IMR-90 (cell line): Measurements from ENCODE around the gene PRKCA. TPM values are rescaled to one million over a fixed set of nuclear protein-coding genes. Genes with fewer than 3 reads are reported as not detected.

Source experiments
- ATAC-seq: fragments of 200-7000 bp; cut with Tn5 transposase; 2 replicates; pipeline ENCODE4 v1.9.1; 2020; ENCODE audit warnings: low read depth, mild to moderate bottlenecking, moderate library complexity
- BruUV-seq: library from RNA; stranded (reverse); fragments of 400-500 nt; replicated peaks from 2 replicates; lab custom pipeline; 2021; lab: Mats Ljungman, UMichigan
- CTCF ChIA-PET: fragments of 300-600 bp; formaldehyde crosslinking; extraction: SDS; loops from one replicate; lab custom pipeline; 2021; ENCODE audit warnings: antibody characterized with exemption; lab: Yijun Ruan, JAX
- POLR2A ChIA-PET: fragments of 300-600 bp; sonication (Branson Sonifier 250); formaldehyde crosslinking; loops from one replicate; lab custom pipeline; 2022; ENCODE audit warnings: antibody characterized with exemption; ENCODE audit not compliant: unreplicated experiment; lab: Charles Lee
- DNase-seq: peaks from one replicate; pipeline ENCODE4 v3.0.0; 2013
- H2AFZ ChIP-seq: replicated peaks from 2 replicates; pipeline ENCODE3; 2013; ENCODE audit warnings: low read length, mild to moderate bottlenecking; ENCODE audit not compliant: poor library complexity
- H2AK5ac ChIP-seq: 2 replicates; pipeline ENCODE4 v1.6.1; 2013; ENCODE audit warnings: low read depth, low read length, inconsistent platforms
- H2AK9ac ChIP-seq: replicated peaks from 2 replicates; pipeline ENCODE3; 2013; ENCODE audit warnings: mild to moderate bottlenecking, low read depth, low read length, moderate library complexity; ENCODE audit not compliant: poor library complexity
- H2BK120ac ChIP-seq: 2 replicates; pipeline ENCODE4 v1.6.1; 2013; ENCODE audit warnings: low read depth, low read length, inconsistent platforms
- H2BK15ac ChIP-seq: 3 replicates; pipeline ENCODE4 v1.6.1; 2013; ENCODE audit warnings: low read depth, low read length, inconsistent platforms
- H2BK20ac ChIP-seq: 2 replicates; pipeline ENCODE4 v1.6.1; 2013; ENCODE audit warnings: low read depth, mild to moderate bottlenecking, inconsistent platforms, low read length, moderate library complexity
- H2BK5ac ChIP-seq: 2 replicates; pipeline ENCODE4 v1.6.1; 2013; ENCODE audit warnings: mild to moderate bottlenecking, low read depth, low read length, inconsistent platforms; ENCODE audit not compliant: poor library complexity, severe bottlenecking
- H3K14ac ChIP-seq: replicated peaks from 2 replicates; pipeline ENCODE4 v1.6.1; 2013; ENCODE audit warnings: low read depth, low read length, inconsistent platforms
- H3K18ac ChIP-seq: 2 replicates; pipeline ENCODE4 v1.6.1; 2013; ENCODE audit warnings: low read depth, low read length, control low read depth
- H3K23ac ChIP-seq: 2 replicates; pipeline ENCODE4 v1.6.1; 2013; ENCODE audit warnings: low read depth, low read length, inconsistent platforms
- H3K27ac ChIP-seq: 2 replicates; pipeline ENCODE4 v1.5.1; 2013; ENCODE audit warnings: mild to moderate bottlenecking, control low read depth, low read length; ENCODE audit not compliant: insufficient read depth
- H3K27me3 ChIP-seq: 2 replicates; pipeline ENCODE4 v1.6.1; 2013; ENCODE audit warnings: low read length; ENCODE audit not compliant: control insufficient read depth, insufficient read depth
- H3K36me3 ChIP-seq: 2 replicates; pipeline ENCODE4 v1.6.1; 2013; ENCODE audit warnings: low read length, mixed read lengths; ENCODE audit not compliant: control insufficient read depth, insufficient read depth
- H3K4ac ChIP-seq: 2 replicates; pipeline ENCODE4 v1.6.1; 2013; ENCODE audit warnings: low read depth, low read length, inconsistent platforms
- H3K4me1 ChIP-seq: 2 replicates; pipeline ENCODE4 v1.6.1; 2013; ENCODE audit warnings: low read length, mixed read lengths; ENCODE audit not compliant: control insufficient read depth, insufficient read depth
- H3K4me2 ChIP-seq: 2 replicates; pipeline ENCODE4 v1.6.1; 2013; ENCODE audit warnings: low read depth, mild to moderate bottlenecking, control low read depth, low read length, moderate library complexity
- H3K4me3 ChIP-seq: 2 replicates; pipeline ENCODE4 v1.5.1; 2013; ENCODE audit warnings: low read depth, mild to moderate bottlenecking, control low read depth, low read length, moderate library complexity; ENCODE audit not compliant: insufficient read depth
- H3K56ac ChIP-seq: 2 replicates; pipeline ENCODE4 v1.6.1; 2013; ENCODE audit warnings: low read length, inconsistent platforms; ENCODE audit not compliant: insufficient read depth; ENCODE audit errors: extremely low read depth
- H3K79me1 ChIP-seq, 2 experiments: 2 replicates each; pipeline ENCODE4 v1.6.1; 2013; ENCODE audit warnings: low read length in 2 of 2, inconsistent platforms in 1 of 2, low read depth in 1 of 2
- H3K9ac ChIP-seq: 2 replicates; pipeline ENCODE4 v1.6.1; 2013; ENCODE audit warnings: low read depth, low read length, control low read depth
- H3K9me1 ChIP-seq: 2 replicates; pipeline ENCODE4 v1.6.1; 2013; ENCODE audit warnings: low read length, inconsistent platforms; ENCODE audit not compliant: insufficient read depth
- H3K9me3 ChIP-seq: 2 replicates; pipeline ENCODE4 v1.6.1; 2013; ENCODE audit warnings: low read length; ENCODE audit not compliant: control insufficient read depth, insufficient read depth
- H4K20me1 ChIP-seq: 2 replicates; pipeline ENCODE4 v1.6.1; 2013; ENCODE audit warnings: low read length, inconsistent platforms; ENCODE audit not compliant: insufficient read depth
- H4K5ac ChIP-seq: 2 replicates; pipeline ENCODE4 v1.6.1; 2013; ENCODE audit warnings: mild to moderate bottlenecking, low read depth, low read length, control low read depth
- H4K8ac ChIP-seq, 2 experiments: 2 replicates each; pipeline ENCODE4 v1.6.1; 2013; ENCODE audit warnings: low read depth in 2 of 2, low read length in 2 of 2, control low read depth in 1 of 2, inconsistent platforms in 1 of 2
- H4K91ac ChIP-seq: 2 replicates; pipeline ENCODE4 v1.6.1; 2013; ENCODE audit warnings: low read depth, low read length, inconsistent platforms; ENCODE audit not compliant: insufficient read depth
- BHLHE40 ChIP-seq: fragments of 150-350 bp; IDR thresholded peaks from 2 replicates; pipeline ENCODE4 v1.6.1; 2016; ENCODE audit warnings: mild to moderate bottlenecking, low read depth, low read length
- CEBPB ChIP-seq: IDR thresholded peaks from 2 replicates; pipeline ENCODE4 v1.6.1; 2012; ENCODE audit warnings: low read depth, low read length, improper control_type of control experiment
- CHD1 ChIP-seq: IDR thresholded peaks from 2 replicates; pipeline ENCODE4 v1.6.1; 2012; ENCODE audit warnings: low read depth, low read length, improper control_type of control experiment
- FOS ChIP-seq: fragments of 150-350 bp; IDR thresholded peaks from 2 replicates; pipeline ENCODE4 v1.6.1; 2016; ENCODE audit warnings: low read depth, low read length
- MAFK ChIP-seq: IDR thresholded peaks from 2 replicates; pipeline ENCODE4 v1.6.1; 2012; ENCODE audit warnings: low read depth, low read length, improper control_type of control experiment
- MAZ ChIP-seq: IDR thresholded peaks from 2 replicates; pipeline ENCODE4 v1.6.1; 2012; ENCODE audit warnings: low read depth, mild to moderate bottlenecking, low read length, improper control_type of control experiment, moderate library complexity, borderline replicate concordance
- MXI1 ChIP-seq: IDR thresholded peaks from 2 replicates; pipeline ENCODE4 v1.6.1; 2012; ENCODE audit warnings: low read depth, mild to moderate bottlenecking, low read length, moderate library complexity, borderline replicate concordance
- NFE2L2 ChIP-seq: fragments of 150-350 bp; IDR thresholded peaks from 2 replicates; pipeline ENCODE4 v1.6.1; 2016; ENCODE audit warnings: low read depth, mild to moderate bottlenecking, low read length
- POLR2A ChIP-seq: IDR thresholded peaks from 2 replicates; pipeline ENCODE4 v1.6.1; 2012; ENCODE audit warnings: mild to moderate bottlenecking, low read depth, low read length
- RAD21 ChIP-seq: IDR thresholded peaks from 2 replicates; pipeline ENCODE4 v1.6.1; 2012; ENCODE audit warnings: low read length, improper control_type of control experiment
- RCOR1 ChIP-seq: IDR thresholded peaks from 2 replicates; pipeline ENCODE4 v1.6.1; 2012; ENCODE audit warnings: mild to moderate bottlenecking, low read length, improper control_type of control experiment; ENCODE audit not compliant: insufficient replicate concordance
- RFX5 ChIP-seq: IDR thresholded peaks from 2 replicates; pipeline ENCODE4 v1.8.0; 2012; ENCODE audit warnings: low read depth, mild to moderate bottlenecking, low read length, moderate library complexity
- SMC3 ChIP-seq: fragments of 150-350 bp; IDR thresholded peaks from 2 replicates; pipeline ENCODE4 v1.6.1; 2016; ENCODE audit warnings: low read depth, mild to moderate bottlenecking, antibody characterized with exemption, low read length, moderate library complexity
- WGBS, 2 experiments: methylation state at CpG; one replicate each; pipeline versions ENCODE4 v1.1.5 to v1.1.7; 2013; ENCODE audit warnings: missing lambda C conversion rate in 2 of 2; ENCODE audit not compliant: insufficient read length in 1 of 2; ENCODE audit errors: extremely low coverage in 2 of 2; 5-methylcytosine and 5-hydroxymethylcytosine counted together
- dilution Hi-C: fragments of 300-500 bp; cut with HindIII; formaldehyde crosslinking; loops from one replicate; pipeline ENCODE4 v1.14.3; 2018; ENCODE audit warnings: low sequenced_read_pairs; ENCODE audit not compliant: unreplicated experiment
- in situ Hi-C: fragments of 300-500 bp; cut with MboI; formaldehyde crosslinking; loops from 3 replicates; pipeline ENCODE4 v1.14.3; 2019; ENCODE audit warnings: low sequenced_read_pairs, inconsistent platforms, mixed read lengths
- intact Hi-C: fragments of 100-400 bp; cut with micrococcal nuclease; formaldehyde crosslinking; loops from 2 replicates; pipeline ENCODE4 v1.10.0; 2022
- polyA plus RNA-seq, 3 experiments: library from polyadenylated mRNA; depleted of rRNA; stranded (reverse); fragments of >200 nt; gene quantifications; 2 replicates each; pipeline ENCODE4 v1.2.3, GENCODE V29; 2012; ENCODE audit warnings: low replicate concordance in 1 of 3
- total RNA-seq: library from RNA; depleted of rRNA; stranded (reverse); fragments of >200 nt; gene quantifications from 2 replicates; pipeline ENCODE4 v1.2.3, GENCODE V29; 2012
- TF ChIP-seq, protein P1 (sequence below): fragments of 150-350 bp; IDR thresholded peaks from 2 replicates; pipeline ENCODE4 v1.6.1; 2016; ENCODE audit warnings: low read depth, mild to moderate bottlenecking, low read length, moderate library complexity, borderline replicate concordance
- TF ChIP-seq, protein P2 (sequence below): conservative IDR thresholded peaks from 2 replicates; pipeline ENCODE4 v1.5.1; 2012; ENCODE audit warnings: mild to moderate bottlenecking, low read depth, low read length, improper control_type of control experiment
- TF ChIP-seq, protein P3 (sequence below): fragments of 150-350 bp; IDR thresholded peaks from 2 replicates; pipeline ENCODE4 v1.6.1; 2017; ENCODE audit warnings: mild to moderate bottlenecking, antibody characterized with exemption, low read length, low read depth

Gene PRKCA
- total and polyA plus RNA-seq, 2 of the 4 experiments (the other 2 are of a cell fraction): 31.0 to 46.0 TPM

DNA sequence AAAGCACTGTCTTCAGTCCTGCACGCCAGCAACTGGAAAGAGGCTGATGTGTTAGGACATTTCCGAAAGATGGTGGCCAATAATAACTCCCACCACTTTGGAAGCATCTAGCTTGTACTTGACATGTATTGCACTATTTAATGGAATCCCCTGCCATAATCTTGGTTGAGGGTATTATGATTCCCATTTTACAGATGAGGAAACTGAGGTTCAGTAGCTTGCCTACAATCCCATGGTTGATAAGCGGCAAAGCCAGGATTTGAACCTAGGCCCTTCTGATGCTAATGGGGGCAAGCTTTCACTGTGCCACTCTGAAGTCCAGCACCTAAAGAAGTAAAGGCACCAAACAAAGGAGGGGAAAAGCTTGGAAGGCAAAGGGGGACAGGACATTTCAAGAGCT lies 540.5 kb downstream of the PRKCA start:
- H3K56ac ChIP-seq: no peak overlapping the region
- H3K36me3 ChIP-seq: no peaks in the 10 kb centered on the region
- H4K8ac ChIP-seq: no peak overlapping the region
- H4K91ac ChIP-seq: no peak overlapping the region
- H3K4me2 ChIP-seq: no peak overlapping the region
- H2BK15ac ChIP-seq: no peak overlapping the region
- no peak overlapping the region for H2BK5ac ChIP-seq
- H3K4me1 ChIP-seq: no peaks in the 10 kb centered on the region
- TF ChIP-seq RCOR1 (no peak), NFE2L2 (no peak), CEBPB (no peak), MAZ (no peak), RFX5 (no peak), MAFK (no peak), RAD21 (no peak), CHD1 (no peak), BHLHE40 (no peak), MXI1 (no peak), POLR2A (no peak), SMC3 (no peak), FOS (no peak)
- TF ChIP-seq, protein P1, sequence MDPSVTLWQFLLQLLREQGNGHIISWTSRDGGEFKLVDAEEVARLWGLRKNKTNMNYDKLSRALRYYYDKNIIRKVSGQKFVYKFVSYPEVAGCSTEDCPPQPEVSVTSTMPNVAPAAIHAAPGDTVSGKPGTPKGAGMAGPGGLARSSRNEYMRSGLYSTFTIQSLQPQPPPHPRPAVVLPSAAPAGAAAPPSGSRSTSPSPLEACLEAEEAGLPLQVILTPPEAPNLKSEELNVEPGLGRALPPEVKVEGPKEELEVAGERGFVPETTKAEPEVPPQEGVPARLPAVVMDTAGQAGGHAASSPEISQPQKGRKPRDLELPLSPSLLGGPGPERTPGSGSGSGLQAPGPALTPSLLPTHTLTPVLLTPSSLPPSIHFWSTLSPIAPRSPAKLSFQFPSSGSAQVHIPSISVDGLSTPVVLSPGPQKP: no peak
- TF ChIP-seq, protein P2, sequence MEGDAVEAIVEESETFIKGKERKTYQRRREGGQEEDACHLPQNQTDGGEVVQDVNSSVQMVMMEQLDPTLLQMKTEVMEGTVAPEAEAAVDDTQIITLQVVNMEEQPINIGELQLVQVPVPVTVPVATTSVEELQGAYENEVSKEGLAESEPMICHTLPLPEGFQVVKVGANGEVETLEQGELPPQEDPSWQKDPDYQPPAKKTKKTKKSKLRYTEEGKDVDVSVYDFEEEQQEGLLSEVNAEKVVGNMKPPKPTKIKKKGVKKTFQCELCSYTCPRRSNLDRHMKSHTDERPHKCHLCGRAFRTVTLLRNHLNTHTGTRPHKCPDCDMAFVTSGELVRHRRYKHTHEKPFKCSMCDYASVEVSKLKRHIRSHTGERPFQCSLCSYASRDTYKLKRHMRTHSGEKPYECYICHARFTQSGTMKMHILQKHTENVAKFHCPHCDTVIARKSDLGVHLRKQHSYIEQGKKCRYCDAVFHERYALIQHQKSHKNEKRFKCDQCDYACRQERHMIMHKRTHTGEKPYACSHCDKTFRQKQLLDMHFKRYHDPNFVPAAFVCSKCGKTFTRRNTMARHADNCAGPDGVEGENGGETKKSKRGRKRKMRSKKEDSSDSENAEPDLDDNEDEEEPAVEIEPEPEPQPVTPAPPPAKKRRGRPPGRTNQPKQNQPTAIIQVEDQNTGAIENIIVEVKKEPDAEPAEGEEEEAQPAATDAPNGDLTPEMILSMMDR: no peak
- TF ChIP-seq, protein P3, sequence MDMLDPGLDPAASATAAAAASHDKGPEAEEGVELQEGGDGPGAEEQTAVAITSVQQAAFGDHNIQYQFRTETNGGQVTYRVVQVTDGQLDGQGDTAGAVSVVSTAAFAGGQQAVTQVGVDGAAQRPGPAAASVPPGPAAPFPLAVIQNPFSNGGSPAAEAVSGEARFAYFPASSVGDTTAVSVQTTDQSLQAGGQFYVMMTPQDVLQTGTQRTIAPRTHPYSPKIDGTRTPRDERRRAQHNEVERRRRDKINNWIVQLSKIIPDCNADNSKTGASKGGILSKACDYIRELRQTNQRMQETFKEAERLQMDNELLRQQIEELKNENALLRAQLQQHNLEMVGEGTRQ: no peak
- BruUV-seq: no TSS peak
- H3K27ac ChIP-seq: no peak overlapping the region
- no peaks in the 10 kb centered on the region for H3K79me1 ChIP-seq
- H3K14ac ChIP-seq: no peak overlapping the region
- no peaks in the 10 kb centered on the region for H3K9me3 ChIP-seq
- H3K23ac ChIP-seq: no peak overlapping the region
- CTCF ChIA-PET: no interaction called here
- no peak overlapping the region for H2AK9ac ChIP-seq
- no peaks in the 10 kb centered on the region for H4K20me1 ChIP-seq
- no peak overlapping the region for H3K4ac ChIP-seq
- H4K5ac ChIP-seq: no peak overlapping the region
- in situ Hi-C loops: no loop called here
- H3K9me1 ChIP-seq: no peaks in the 10 kb centered on the region
- POLR2A ChIA-PET: no interaction called here
- peaks cover 26% of the 10 kb centered on the region for H3K27me3 ChIP-seq
- H3K9ac ChIP-seq: no peak overlapping the region
- DNase-seq (no peak), ATAC-seq (no peak)
- H3K4me3 ChIP-seq: no peak overlapping the region
- intact Hi-C loops: loop anchor here (10.0 kb wide), 1 partner anchor 1088 kb away; no protein-coding TSS in a partner anchor
- WGBS, 2 experiments: 100% methylated on average over 1 of the region's 3 CpGs; no CpG with 5 or more reads in 1 of the 2 experiments
- no peak overlapping the region for H3K18ac ChIP-seq
- no peak overlapping the region for H2BK20ac ChIP-seq
- H2AFZ ChIP-seq: no peak overlapping the region
- no peak overlapping the region for H2BK120ac ChIP-seq
- dilution Hi-C loops: no loop called here
- H2AK5ac ChIP-seq: no peak overlapping the region
